ENCODE measurements around the gene TRAPPC12. TPM values are rescaled to one million over a fixed set of nuclear protein-coding genes. Genes with fewer than 3 reads are reported as not detected.

Gene TRAPPC12
- total RNA-seq, 1 experiment from 2014 or later = 86.2 TPM

DNA sequence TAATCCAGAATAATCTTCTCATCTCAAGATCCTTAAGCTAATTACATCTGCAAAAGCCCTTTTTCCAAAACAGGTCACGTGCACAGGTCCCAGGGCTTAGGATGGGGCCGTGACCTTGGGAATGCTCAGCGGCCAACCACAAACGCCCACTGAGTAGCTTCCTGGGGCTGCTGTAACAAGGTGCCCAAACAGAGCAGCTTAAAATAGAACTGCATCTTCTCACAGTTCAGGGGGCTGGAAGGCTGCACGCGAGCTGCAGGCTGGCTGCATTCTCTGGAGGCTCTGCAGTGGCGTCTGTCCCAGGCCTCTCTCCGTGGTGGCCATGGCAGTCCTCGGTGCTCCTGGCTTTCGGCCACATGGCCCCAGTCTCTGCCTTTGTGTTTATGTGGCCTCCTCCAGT lies 107.9 kb downstream of the TRAPPC12 start:
- ATAC-seq (no peak), DNase-seq (no peak)
- POLR2A ChIA-PET (ENCODE audit: unreplicated experiment) = no interaction called here
- Histone ChIP-seq H3K36me3 (ENCODE audit: low read depth, low read length) (no peaks in the 10 kb centered on the region), H3K27ac (ENCODE audit: low read length) (no peak overlapping the region), H3K79me2 (ENCODE audit: low read length) (no peaks in the 10 kb centered on the region), H3K4me3 (ENCODE audit: low read length) (no peak overlapping the region), H3K9ac (ENCODE audit: low read length) (no peak overlapping the region), H3K9me3 (ENCODE audit: low read length) (no peaks in the 10 kb centered on the region), H3K4me1 (ENCODE audit: insufficient read depth, low read length) (no peaks in the 10 kb centered on the region), H3F3A (ENCODE audit: low read length, unreplicated experiment) (no peaks in the 10 kb centered on the region), H3K9me2 (replicated peaks; ENCODE audit: low read length) (no peaks in the 10 kb centered on the region), H2AFZ (ENCODE audit: low read length) (no peak overlapping the region), H3K4me2 (ENCODE audit: low read length) (no peak overlapping the region), H4K20me1 (ENCODE audit: low read length) (no peaks in the 10 kb centered on the region), H3K27me3 (ENCODE audit: low read length) (no peaks in the 10 kb centered on the region)
- TF ChIP-seq EZH2phosphoT487 (IDR thresholded peaks at IDR 0.05; ENCODE audit: borderline replicate concordance, low read length) (no peak), EZH2 (IDR thresholded peaks at IDR 0.05; ENCODE audit: low read length, unreplicated experiment) (no peak)
- TF ChIP-seq, protein P1, sequence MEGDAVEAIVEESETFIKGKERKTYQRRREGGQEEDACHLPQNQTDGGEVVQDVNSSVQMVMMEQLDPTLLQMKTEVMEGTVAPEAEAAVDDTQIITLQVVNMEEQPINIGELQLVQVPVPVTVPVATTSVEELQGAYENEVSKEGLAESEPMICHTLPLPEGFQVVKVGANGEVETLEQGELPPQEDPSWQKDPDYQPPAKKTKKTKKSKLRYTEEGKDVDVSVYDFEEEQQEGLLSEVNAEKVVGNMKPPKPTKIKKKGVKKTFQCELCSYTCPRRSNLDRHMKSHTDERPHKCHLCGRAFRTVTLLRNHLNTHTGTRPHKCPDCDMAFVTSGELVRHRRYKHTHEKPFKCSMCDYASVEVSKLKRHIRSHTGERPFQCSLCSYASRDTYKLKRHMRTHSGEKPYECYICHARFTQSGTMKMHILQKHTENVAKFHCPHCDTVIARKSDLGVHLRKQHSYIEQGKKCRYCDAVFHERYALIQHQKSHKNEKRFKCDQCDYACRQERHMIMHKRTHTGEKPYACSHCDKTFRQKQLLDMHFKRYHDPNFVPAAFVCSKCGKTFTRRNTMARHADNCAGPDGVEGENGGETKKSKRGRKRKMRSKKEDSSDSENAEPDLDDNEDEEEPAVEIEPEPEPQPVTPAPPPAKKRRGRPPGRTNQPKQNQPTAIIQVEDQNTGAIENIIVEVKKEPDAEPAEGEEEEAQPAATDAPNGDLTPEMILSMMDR (conservative IDR thresholded peaks at IDR 0.05; ENCODE audit: low read depth, low read length) = no peak
- BruUV-seq (replicated peaks) = no TSS peak
- intact Hi-C loops (cut with micrococcal nuclease) = no loop called here
- CTCF ChIA-PET = no interaction called here

DNA sequence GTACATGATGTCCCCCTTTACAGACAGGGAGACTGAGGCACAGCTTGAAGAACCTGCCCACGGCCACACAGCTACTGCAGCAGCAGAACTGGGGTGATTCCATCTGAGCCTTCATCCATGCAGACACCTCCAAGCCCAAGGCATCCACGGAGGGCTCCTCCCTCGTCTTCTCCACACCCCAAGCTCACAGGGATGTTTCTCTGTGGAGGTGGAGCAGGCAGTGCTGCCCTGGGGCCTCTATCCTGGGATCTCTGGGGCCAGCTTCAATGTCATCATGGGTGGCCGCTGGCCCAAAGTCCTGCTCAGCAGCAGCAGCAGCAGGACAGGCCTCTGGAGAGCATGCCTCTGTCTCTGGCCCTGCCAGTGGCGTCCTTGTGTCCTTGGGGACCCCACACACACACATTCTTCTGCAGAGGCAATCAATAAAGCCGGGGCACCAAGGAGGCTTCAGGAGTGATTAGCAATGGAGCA lies 108.6 kb downstream of the TRAPPC12 start:
- POLR2A ChIA-PET (ENCODE audit: unreplicated experiment) = no interaction called here

More for the DNA sequence above, 108.6 kb downstream of the TRAPPC12 start:
- TF ChIP-seq, protein P1 (conservative IDR thresholded peaks at IDR 0.05; ENCODE audit: low read depth, low read length) = no peak
- TF ChIP-seq EZH2phosphoT487 (IDR thresholded peaks at IDR 0.05; ENCODE audit: borderline replicate concordance, low read length) (no peak), EZH2 (IDR thresholded peaks at IDR 0.05; ENCODE audit: low read length, unreplicated experiment) (no peak)
- no TSS peak for BruUV-seq (replicated peaks)
- Histone ChIP-seq H3K9ac (ENCODE audit: low read length) (no peak overlapping the region), H3F3A (ENCODE audit: low read length, unreplicated experiment) (no peaks in the 10 kb centered on the region), H4K20me1 (ENCODE audit: low read length) (no peaks in the 10 kb centered on the region), H3K79me2 (ENCODE audit: low read length) (no peaks in the 10 kb centered on the region), H3K9me3 (ENCODE audit: low read length) (no peaks in the 10 kb centered on the region), H3K4me3 (ENCODE audit: low read length) (no peak overlapping the region), H3K27ac (ENCODE audit: low read length) (no peak overlapping the region), H3K4me1 (ENCODE audit: insufficient read depth, low read length) (no peaks in the 10 kb centered on the region), H3K4me2 (ENCODE audit: low read length) (no peak overlapping the region), H3K9me2 (replicated peaks; ENCODE audit: low read length) (no peaks in the 10 kb centered on the region), H2AFZ (ENCODE audit: low read length) (no peak overlapping the region), H3K36me3 (ENCODE audit: low read depth, low read length) (no peaks in the 10 kb centered on the region), H3K27me3 (ENCODE audit: low read length) (no peaks in the 10 kb centered on the region)
- CTCF ChIA-PET = no interaction called here
- ATAC-seq (no peak), DNase-seq (no peak)
- intact Hi-C loops (cut with micrococcal nuclease) = no loop called here

All from PC-3 (cell line).